Medulla oblongata (tissue), 1 donor: ENCODE data around the gene GPC1.
"Not testable (repeated sequence)": the region's sequence is repeated elsewhere in the genome, so short reads cannot be mapped to it uniquely, and the experiment has no call there.

Experiments used
- DNase-seq: peaks from one replicate; pipeline ENCODE4 v3.0.0-alpha.2; 2015; ENCODE audit errors: extremely low spot score

The GPC1 gene

DNA sequence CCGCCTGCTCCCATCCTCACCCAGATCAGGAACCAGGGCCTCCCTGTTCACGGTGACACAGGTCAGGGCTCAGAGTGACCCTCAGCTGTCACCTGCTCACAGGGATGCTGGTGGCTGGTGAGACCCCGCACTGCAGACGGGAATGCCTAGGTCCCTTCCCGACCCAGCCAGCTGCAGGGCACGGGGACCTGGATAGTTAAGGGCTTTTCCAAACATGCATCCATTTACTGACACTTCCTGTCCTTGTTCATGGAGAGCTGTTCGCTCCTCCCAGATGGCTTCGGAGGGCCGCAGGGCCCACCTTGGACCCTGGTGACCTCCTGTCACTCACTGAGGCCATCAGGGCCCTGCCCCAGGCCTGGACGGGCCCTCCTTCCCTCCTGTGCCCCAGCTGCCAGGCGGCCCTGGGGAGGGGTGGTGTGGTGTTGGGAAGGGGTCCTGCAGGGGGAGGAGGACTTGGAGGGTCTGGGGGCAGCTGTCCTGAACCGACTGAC is 31.7 kb downstream of the GPC1 start:
- DNase-seq, result no peak

DNA sequence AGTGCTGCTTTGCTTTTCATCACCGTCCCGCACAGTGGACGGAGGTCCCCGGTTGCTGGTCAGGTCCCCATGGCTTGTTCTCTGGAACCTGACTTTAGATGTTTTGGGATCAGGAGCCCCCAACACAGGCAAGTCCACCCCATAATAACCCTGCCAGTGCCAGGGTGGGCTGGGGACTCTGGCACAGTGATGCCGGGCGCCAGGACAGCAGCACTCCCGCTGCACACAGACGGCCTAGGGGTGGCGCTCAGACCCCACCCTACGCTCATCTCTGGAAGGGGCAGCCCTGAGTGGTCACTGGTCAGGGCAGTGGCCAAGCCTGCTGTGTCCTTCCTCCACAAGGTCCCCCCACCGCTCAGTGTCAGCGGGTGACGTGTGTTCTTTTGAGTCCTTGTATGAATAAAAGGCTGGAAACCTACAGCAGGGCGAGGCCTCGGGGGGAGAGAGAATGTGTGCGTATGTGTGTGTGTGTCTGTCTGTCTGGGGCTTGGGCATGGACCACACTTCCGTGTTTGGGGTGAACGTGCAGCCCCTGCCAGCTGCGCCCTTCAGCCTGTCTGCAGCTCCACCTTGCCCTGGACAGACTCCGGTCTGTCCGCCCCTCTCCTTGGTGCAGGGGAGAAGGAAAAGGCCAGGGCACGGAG is 32.3 kb downstream of the GPC1 start:
- no peak for DNase-seq

DNA sequence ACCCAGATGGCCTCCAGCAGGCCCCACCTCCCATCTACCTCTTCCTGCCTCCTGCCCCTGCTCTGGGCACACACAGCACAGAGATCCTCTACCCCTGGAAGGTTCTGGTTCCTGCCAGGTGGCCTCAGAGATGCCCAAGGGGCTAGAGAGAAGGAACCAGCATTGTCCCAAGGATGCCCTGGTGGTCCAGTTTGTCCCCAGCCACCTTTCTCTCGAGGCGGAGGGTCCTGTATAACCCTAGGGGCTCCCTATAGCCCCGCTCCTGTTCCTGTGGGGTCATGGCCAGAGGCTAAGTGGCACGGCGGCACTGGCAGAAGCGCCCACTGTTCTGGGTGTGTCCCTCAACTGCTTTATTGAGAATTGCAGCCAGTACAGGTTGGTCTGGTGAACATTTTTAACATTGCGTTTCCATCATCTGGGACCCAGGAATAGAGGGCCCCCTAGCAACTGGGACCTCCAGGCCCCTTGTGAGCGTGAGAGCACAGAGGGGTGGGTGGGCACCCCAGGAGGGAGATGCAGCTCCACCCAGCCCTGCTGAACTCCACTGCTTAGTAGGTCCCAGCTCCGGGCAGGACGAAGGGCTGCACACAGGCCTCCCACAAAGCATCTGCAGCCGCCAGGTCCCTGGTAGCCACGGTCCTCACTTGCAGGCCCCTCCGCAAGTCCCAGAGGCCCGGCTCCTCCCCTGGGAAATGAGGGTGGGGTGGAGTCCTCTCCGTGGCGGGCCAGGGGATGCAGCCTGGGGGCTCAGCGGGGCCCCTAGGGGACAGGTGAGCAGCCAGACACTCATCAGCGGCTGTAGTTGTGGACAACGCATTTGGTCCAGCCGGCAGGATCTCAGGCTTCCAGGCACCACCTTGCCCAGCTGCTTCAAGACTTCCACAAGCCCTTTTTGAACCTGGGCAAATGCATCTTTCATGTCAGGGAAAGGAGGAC is 33.1 kb downstream of the GPC1 start:
- DNase-seq, result no peak

DNA sequence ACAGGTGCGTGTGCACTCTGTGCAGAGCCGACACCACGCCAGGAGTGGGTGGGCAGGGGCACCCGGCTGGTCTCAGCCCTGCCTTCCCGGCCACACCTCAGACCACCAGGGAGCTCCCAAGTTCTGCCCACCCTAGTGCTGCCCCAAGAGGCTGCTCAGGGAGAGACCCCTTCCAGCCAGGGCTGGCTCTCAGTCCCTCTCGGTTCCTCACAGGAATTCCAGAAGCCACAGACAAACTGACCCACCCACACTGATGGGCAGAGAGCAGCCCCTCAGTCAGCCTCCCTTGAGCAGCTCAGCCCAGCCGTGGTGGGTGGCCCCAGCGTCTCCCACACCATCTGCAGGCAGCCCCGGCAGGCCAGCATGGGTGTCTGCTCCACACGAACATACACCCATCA is 33.8 kb downstream of the GPC1 start:
- DNase-seq, result no peak

DNA sequence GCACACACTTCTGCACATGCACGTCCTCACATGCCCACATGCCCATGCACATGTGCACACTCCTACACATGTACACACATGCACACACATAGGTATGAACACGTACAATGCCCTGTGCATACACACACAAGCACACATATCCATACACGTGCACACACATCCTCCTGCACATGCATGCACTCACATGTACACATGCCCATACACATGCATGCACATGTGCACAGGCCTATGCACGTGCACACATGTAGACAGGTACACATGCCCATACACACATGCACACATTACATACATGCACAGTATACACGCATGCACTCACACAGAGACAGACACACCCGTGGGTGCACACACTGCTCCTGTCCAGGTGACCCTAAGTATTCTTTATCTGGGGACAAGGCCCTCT is 34.3 kb downstream of the GPC1 start:
- DNase-seq, result no peak

DNA sequence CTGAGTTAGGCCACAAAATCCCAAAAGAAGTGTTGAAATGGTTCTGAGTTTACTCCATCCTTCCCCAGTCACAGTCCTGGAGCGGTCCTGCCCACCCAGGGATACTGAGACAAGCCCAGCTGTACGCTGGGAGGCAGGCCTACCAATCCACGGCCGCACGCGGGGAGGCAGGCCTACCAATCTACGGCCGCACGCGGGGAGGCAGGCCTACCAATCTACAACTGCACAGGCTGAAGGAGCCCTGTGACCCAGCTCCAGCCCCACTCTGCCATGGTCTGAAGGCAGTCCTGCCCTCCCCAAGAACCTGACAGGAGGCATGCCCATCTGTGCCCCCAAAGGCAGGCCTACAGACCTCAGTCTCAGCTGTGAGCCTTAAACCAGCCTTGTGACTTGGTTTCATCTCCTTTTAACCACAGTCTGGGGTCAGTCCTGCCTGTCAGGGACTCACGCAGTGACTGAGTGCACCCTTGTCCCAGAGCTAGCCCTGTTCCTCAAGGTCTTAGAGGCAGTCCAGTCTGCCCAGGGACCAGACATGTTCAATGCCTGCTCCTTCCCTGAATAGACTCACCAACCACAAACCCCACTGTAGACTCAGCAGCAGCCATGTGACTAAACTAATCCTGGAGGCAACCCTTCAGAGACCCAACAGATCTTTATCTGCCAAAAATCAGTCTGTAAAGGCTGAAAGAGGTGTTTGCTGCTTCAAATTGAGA is 36.8 kb downstream of the GPC1 start:
- no peak for DNase-seq

DNA sequence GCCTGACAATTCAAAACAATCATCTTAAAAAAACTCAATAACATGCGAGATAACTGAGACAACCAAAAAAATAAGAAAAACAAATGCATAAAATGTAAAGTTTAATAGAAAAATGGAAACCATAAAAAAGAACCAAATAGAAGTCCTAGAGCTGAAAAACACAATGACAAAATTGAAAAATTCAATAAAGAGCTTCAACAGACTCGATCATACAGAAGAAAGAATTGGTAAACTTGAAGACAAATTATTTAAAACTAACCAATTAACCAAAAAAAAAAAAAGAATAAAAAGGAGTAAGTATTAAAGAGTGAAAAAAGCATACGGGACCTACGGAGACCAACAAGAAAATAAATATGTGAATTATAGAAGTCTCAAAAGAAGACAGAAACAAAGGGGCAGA is 37.7 kb downstream of the GPC1 start:
- DNase-seq, result no peak

DNA sequence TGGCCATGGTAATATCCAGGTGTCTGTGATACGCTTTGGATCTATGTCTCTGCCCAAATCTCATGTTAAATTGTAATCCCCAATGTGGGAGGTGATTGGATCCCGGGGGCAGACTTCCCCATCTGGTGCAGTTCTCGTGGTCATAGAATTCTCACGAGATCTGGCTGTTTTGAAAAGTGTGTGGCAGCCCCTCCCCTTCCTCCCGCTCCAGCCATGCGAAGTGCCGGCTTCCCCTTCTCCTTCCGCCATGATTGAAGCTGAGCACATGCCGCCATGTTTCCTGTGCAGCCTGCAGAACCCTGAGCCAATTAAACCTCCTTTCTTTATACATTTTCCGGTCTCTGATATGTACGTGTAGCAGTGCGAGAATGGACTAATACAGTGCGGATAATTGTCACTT is 42.5 kb downstream of the GPC1 start:
- DNase-seq, result no peak

DNA sequence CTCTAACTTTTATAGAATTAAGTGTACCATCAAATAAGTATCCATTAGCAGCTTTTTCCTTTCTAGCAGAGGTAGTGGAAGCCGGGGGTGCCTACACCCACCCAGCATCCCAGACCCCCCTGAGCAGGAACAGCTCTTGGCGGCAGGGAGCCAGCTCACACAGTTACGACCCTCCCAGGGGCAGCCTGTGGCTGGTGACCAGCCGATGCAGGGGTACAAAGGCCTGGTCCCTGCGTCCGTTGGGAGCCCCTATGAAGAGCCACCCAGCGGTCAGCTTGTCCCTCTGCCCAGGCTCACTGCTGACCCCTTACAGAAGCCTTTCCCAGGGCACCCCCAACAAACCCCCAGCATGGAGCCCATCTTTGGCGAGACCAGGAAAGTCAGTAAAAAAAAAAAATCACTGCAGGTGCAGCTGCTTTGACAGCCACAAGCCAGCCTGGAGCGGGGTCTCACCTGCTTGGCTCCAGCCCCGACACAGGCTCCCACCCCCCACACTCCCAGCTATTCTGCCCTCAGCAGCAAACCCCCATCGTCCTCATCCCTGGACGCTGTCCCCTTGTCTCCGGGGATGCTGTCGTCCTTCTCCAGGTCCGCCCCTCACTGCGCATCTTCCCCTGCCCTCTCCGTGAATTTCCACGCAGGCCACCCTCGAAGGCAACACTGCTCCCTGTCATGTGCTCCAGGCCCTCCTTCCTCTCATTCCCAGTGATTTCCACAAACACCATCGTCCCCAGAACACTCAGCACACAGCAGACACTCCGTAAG is 43.1 kb downstream of the GPC1 start:
- no peak for DNase-seq

DNA sequence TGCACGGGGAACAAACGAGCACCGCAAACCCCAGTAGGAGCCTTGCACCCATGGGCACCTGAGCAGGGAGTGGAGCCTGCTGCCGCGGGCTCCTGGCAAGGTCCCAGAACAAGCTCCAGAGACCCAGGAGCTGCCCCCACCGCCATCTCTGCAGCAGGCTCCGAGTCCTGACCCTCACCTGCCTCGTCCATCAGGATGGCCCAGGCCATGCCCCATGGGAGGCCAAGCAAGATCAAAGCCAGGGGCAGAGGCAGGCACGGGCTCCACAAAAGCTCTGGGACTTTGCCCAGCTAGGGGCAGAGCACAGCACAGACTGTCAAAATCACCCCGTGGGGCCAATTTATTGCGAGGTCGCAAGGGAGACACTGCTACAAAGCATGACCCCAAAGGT is 43.6 kb downstream of the GPC1 start:
- no peak for DNase-seq

DNA sequence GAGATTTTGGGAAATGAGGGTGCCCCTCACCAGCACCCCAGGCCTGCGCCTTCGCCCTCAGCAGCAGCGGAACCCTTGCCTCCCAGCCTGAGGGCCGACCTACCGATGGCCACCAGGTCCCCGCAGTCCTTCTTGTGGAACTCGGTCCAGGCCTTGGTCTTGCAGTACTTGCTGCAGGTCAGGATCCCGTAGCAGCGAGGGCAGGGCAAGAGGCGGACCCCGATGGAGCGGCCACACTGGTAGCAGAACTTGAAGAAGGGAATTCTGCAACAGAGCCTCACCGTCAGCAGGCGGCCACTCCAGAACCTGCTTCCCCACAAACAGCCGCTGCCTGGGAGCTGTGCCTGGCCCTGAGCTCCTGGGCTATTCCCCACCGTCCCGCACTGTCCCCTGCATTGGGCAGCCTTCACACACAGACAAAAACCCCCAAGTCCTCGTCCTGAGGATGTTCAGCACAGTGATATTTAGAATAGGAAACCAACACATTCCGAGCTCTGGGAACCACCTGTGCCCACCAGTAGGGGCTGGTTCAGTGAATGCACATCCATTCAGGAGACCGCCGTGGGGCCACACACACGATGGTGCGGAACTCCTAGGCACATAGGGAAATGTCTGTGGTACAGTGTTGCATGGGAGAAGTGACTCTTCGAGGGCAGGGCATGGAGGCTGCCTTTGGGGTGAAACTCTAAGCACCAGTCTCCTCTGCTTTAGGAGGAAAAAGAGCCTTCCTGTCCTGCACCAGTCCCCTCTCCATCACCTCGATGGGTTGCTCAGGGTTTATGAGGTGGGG is 45.6 kb downstream of the GPC1 start:
- DNase-seq, result no peak

DNA sequence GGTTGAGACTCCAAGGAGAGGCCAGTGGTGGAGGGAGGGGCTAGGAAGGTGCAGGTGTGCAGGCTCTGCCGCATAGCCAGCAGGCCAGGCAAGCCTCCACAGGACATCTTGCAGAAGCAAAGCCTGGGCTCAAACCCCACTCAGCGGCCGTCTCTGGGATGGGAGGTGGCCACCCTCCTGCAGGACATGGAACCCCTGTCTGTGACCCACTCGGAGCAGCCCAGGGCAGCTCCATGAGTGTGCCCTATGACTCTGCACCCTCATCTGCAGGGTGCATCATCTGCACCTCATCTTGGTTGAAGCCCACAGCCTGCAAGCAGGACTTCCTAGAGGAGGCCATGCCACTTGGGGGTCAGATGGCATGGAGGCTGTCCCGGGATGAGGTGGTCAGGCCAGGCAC is 46.3 kb downstream of the GPC1 start:
- no peak for DNase-seq

DNA sequence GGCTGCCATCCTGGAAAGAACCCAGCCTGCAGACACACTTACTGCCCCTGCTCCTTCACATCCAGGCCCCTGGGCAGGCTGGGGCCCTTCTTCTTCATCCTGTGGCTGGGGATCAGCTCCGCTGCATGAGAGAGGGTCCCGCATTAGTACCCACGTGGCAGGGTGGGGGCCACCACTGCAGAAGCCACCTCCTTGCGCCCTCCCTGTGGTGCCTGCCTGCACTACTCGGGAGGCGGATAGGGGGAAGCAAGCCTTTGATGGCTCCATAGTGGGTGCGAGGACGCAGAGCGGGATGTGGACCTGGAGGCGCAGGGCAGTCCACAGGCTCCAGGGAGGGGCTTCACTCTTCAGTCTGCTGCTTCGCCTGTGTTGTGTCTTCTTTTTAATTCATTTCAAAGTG is 46.7 kb downstream of the GPC1 start:
- no peak for DNase-seq

DNA sequence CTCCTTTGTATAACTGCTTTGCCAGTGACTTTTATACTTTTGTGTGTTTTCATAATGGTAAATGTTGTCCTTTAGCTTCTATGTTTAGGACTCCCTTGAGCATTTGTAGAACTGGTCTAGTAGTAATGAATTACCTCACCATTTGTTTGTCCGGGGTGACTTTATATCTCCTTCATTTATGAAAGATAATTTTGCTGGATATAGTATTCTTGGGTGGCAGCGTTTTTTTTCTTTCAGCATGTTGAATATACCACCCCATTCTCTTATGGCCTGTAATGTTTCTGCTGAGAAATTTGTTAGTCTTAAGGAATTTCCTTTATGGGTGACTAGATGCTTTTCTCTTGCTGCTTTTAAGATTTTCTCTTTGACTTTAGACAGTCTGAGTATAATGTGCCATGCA is 56.0 kb downstream of the GPC1 start:
- DNase-seq, result no peak

DNA sequence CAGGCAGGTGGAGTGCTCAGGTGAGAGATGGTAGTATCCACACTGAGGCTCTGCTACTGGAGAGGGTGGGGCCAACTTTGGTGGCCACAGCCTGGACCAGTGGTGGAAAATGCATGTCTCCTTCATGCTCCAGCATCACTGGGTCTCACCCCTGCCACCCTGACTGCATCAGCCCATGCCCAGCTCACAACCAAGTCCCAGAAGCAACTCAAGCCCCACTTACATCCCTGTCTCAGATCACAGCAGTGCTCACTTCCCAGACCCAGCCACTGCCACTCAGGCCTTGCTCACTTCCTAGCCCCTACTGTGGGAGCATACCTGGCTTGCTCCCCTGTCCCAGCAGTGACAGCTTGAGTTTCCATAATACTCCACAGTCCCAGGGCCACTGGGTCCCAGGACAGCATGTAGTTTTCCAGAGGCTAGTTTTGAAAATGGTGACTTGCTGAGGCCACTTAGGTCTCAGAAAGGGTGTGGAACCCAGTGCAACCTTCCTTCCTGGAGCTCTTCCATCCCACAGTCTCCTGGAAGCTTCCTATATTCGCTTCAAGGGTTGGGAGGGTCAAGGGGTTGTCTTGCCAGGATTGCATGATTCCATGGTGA is 58.8 kb downstream of the GPC1 start:
- no peak for DNase-seq

DNA sequence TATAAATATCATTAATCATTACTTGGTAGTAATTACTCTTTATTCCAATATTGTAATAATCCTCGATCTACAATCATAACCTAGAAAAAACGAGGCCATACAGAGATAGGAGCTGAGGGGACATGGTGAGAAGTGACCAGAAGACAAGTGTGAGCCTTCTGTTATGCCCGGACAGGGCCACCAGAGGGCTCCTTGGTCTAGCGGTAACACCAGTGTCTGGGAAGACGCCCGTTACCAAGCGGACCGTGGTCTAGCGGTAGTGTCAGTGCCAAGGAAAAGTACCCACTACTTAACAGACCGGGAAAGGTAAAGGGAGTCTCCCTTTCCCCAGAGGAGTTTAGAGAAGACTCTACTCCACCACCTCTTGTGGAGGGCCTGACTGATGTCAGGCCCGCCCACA is 59.5 kb downstream of the GPC1 start:
- not testable (repeated sequence) for DNase-seq

DNA sequence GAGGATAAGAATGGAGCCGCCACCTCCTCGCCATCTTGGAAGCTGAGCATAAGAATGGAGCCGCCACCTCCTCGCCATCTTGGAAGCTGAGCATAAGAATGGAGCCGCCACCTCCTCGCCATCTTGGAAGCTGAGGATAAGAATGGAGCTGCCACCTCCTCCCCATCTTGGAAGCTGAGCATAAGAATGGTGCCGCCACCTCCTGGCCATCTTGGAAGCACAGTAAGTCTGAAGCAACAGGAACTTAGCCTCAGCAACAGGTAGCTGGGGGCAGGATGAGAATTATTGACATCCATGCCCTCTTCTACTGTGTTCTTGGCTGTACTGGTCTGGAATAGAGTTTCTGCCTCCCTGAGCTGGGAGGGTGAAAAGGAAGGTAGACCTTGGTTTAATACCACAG is 61.6 kb downstream of the GPC1 start:
- DNase-seq, result not testable (repeated sequence)

DNA sequence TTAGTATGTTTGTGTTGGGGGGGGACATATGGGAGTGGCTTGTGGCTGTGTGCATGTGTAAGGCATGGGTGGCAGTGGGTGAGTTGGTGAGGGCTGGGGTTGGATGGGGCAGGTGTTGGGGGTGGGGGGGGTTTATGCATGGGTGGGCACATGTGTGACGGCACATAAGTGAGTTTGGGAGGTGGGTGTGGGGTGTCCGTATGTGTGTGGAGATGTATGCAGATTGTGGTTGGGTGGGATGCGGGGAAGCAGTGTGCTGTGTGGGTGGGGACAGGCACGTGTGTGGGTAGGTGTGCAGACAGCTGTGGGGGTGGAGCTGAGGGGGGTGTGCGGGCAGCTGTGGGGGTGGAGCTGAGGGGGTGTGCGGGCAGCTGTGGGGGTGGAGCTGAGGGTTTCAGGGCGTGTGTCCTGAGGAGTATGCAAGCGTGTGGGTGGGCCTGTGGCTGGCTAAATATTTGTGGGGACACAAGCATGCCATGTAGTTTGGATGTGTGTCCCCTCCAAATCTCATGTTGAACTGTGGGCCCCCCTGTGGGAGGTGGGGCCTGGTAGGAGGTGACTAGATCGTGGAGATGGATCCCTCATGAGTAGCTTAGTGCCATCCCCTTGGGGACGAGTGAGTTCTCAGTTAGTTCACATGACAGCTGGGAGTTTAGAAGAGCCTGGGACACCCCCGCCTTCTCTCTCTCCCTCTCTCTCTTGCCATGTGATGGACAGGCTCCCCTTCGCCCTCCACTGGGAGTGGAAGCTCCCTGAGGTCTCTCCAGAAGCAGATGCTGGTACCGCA is 62.9 kb downstream of the GPC1 start:
- DNase-seq, result no peak

DNA sequence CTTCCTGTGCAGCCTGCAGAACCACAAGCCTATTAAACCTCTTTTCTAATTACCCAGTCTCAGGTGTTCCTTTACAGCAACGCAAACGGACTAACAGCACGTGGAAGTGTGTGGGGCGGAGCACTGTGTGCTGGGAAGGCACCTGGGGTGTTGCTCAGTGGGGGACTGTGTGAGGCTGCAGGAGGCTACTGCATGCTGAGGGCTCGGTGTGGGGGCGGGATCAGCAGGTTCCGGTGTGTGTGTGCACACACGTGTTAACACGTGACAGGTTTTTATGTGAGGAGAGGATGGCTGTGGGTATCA is 63.4 kb downstream of the GPC1 start:
- DNase-seq, result no peak
